ENCODE results near the gene TBC1D10B. TPM values are rescaled to one million over a fixed set of nuclear protein-coding genes. Genes with fewer than 3 reads are reported as not detected.

The TBC1D10B gene
- total and polyA plus RNA-seq, 2 donors (not counting 1 experiment from before 2014, with no cell fraction given), result 23.5 to 58.0 TPM

GRCh38 chr16:30399435-30400186 lies 29.3 kb upstream of the TBC1D10B start:
- peak; percentile 12 for DNase-seq
- peaks cover 27% of the 10 kb centered on the region for H3K4me1 Mint-ChIP-seq
- H3K9me3 ChIP-seq (ENCODE audit: control extremely low read depth in 1 of 3, control insufficient read depth in 2 of 3, insufficient read depth in 1 of 3, low read length in 2 of 3), result no peaks in the 10 kb centered on the region
- peaks cover 0 to 16% of the 10 kb centered on the region in 2 experiments for H3K36me3 ChIP-seq (replicated peaks in 1 of 2; ENCODE audit: control extremely low read depth in 1 of 2, control insufficient read depth in 1 of 2, extremely low read depth in 1 of 2, insufficient read depth in 2 of 2, low read length in 1 of 2)
- TF ChIP-seq EZH2 (IDR thresholded peaks at IDR 0.05; ENCODE audit: borderline replicate concordance, insufficient read depth, low read depth, low read length, poor library complexity, severe bottlenecking), result no peak
- no peak for TF ChIP-seq CTCF (IDR thresholded peaks at IDR 0.05)
- ChIA-PET CTCF (interaction anchor here (2.2 to 2.5 kb wide), 2 partner anchors 9 to 17 kb away, joined by 5 to 15 read pairs; partner anchors contain the start of genes SEPTIN1 and ZNF771), POLR2A (interaction anchor here (0.6 to 1.3 kb wide), 4 partner anchors 10 to 233 kb away, joined by 4 to 6 read pairs (median 4); no protein-coding TSS in a partner anchor)
- peak overlapping the region; percentile 94 for H2AFZ ChIP-seq (ENCODE audit: insufficient read depth, low read depth, low read length, poor library complexity, severe bottlenecking)
- peak overlapping the region; percentile 90 for H3K4me3 Mint-ChIP-seq
- peak overlapping the region; percentile 98 for H3K4me2 ChIP-seq (replicated peaks; ENCODE audit: low read depth, low read length, poor library complexity, severe bottlenecking)
- H3K79me2 ChIP-seq (ENCODE audit: control insufficient read depth, insufficient read depth, low read length), result peaks cover 30% of the 10 kb centered on the region
- intact Hi-C loops (cut with micrococcal nuclease), result loop anchor here (10.0 kb wide), 1 partner anchor 535 kb away; the partner anchor contains the start of gene CDIPT
- H3K27me3 ChIP-seq (replicated peaks in 1 of 4; ENCODE audit: control extremely low read depth in 1 of 4, control insufficient read depth in 3 of 4, insufficient read depth in 4 of 4, low read length in 3 of 4), result no peaks in the 10 kb centered on the region
- peak overlapping the region; percentile 76 for H3K9ac ChIP-seq (ENCODE audit: low read length)
- WGBS (ENCODE audit: insufficient coverage), result 23% methylated on average over 12 of the region's 12 CpGs
- ATAC-seq (ENCODE audit: low read depth), result no peak
- H3K27me3 Mint-ChIP-seq, result peaks cover 4% of the 10 kb centered on the region
- peaks cover 16 to 36% of the 10 kb centered on the region in 2 donors for H3K4me1 ChIP-seq (ENCODE audit: control insufficient read depth in 2 of 2, insufficient read depth in 2 of 2, low read length in 2 of 2)
- H3K27ac ChIP-seq (ENCODE audit: low read length in 2 of 2), result no peak overlapping the region
- peak overlapping the region; percentile 63 for H3K27ac Mint-ChIP-seq
- peaks cover 25% of the 10 kb centered on the region for H4K20me1 ChIP-seq (ENCODE audit: control insufficient read depth, insufficient read depth, low read length, poor library complexity, severe bottlenecking)
- H3K4me3 ChIP-seq (ENCODE audit: control extremely low read depth in 1 of 5, extremely low read depth in 1 of 5, insufficient read depth in 1 of 5, low read depth in 2 of 5, low read length in 4 of 5), result peak overlapping the region in 4 of 5 experiments; percentile 61 to 85 (median 70)
- no peaks in the 10 kb centered on the region for H3K9me3 Mint-ChIP-seq (ENCODE audit: insufficient read depth)
